MM.1S (cell line): ENCODE results near the gene TMTC1.

Source experiments
- DNase-seq: peaks from one replicate; pipeline ENCODE4 v3.0.0-alpha.2; 2015
- H2AFZ ChIP-seq: fragments of 300-600 bp; sonication (generic); 2 replicates; pipeline ENCODE4 v1.6.0; 2016; ENCODE audit warnings: antibody characterized with exemption, low read length
- H3F3A ChIP-seq: fragments of 300-600 bp; sonication (generic); 2 replicates; pipeline ENCODE4 v1.6.1; 2016; ENCODE audit warnings: mild to moderate bottlenecking, antibody characterized with exemption, low read length, moderate library complexity, mixed read lengths; ENCODE audit not compliant: insufficient read depth
- H3K27ac ChIP-seq: fragments of 300-600 bp; sonication (generic); 2 replicates; pipeline ENCODE4 v1.5.1; 2016; ENCODE audit warnings: mild to moderate bottlenecking, low read length
- H3K27me3 ChIP-seq: fragments of 300-600 bp; sonication (generic); replicated peaks from 2 replicates; pipeline ENCODE4 v1.6.0; 2016; ENCODE audit warnings: low read length; ENCODE audit not compliant: insufficient read depth
- H3K36me3 ChIP-seq: fragments of 300-600 bp; sonication (generic); replicated peaks from 2 replicates; pipeline ENCODE4 v1.6.1; 2016; ENCODE audit warnings: mild to moderate bottlenecking, low read length, mixed read lengths; ENCODE audit not compliant: insufficient read depth
- H3K4me1 ChIP-seq: fragments of 300-600 bp; sonication (generic); 2 replicates; pipeline ENCODE4 v1.6.1; 2016; ENCODE audit warnings: low read length, mixed read lengths
- H3K4me2 ChIP-seq: fragments of 300-600 bp; sonication (generic); 2 replicates; pipeline ENCODE4 v1.6.0; 2016; ENCODE audit warnings: low read depth, low read length
- H3K4me3 ChIP-seq: fragments of 300-600 bp; sonication (generic); 2 replicates; pipeline ENCODE4 v1.5.1; 2016; ENCODE audit warnings: low read length, mixed read lengths
- H3K79me2 ChIP-seq: fragments of 300-600 bp; sonication (generic); 2 replicates; pipeline ENCODE4 v1.6.1; 2016; ENCODE audit warnings: mixed run types, low read length, mixed read lengths
- H3K9ac ChIP-seq: fragments of 300-600 bp; sonication (generic); 2 replicates; pipeline ENCODE4 v1.6.1; 2016; ENCODE audit warnings: low read length, mixed read lengths
- H3K9me2 ChIP-seq: fragments of 300-600 bp; sonication (generic); replicated peaks from 2 replicates; pipeline ENCODE4 v1.6.1; 2016; ENCODE audit warnings: mild to moderate bottlenecking, low read length, mixed read lengths; ENCODE audit not compliant: insufficient read depth
- H3K9me3 ChIP-seq: fragments of 300-600 bp; sonication (generic); replicated peaks from 2 replicates; pipeline ENCODE4 v1.6.1; 2016; ENCODE audit warnings: mild to moderate bottlenecking, low read length, mixed read lengths; ENCODE audit not compliant: insufficient read depth
- H4K20me1 ChIP-seq: fragments of 300-600 bp; sonication (generic); 2 replicates; pipeline ENCODE4 v1.6.1; 2016; ENCODE audit warnings: mild to moderate bottlenecking, low read length, moderate library complexity, mixed read lengths; ENCODE audit not compliant: insufficient read depth
- CTCF ChIP-seq: fragments of 300-600 bp; sonication (generic); IDR thresholded peaks from 2 replicates; pipeline ENCODE4 v1.5.1; 2016; ENCODE audit warnings: antibody characterized with exemption, low read length, mixed read lengths
- EZH2 ChIP-seq: fragments of 300-600 bp; sonication (generic); optimal IDR thresholded peaks from 2 replicates; pipeline ENCODE3; 2017; ENCODE audit warnings: low read depth, mild to moderate bottlenecking, antibody characterized with exemption, low read length, mixed read lengths
- EZH2phosphoT487 ChIP-seq: fragments of 300-600 bp; sonication (generic); IDR thresholded peaks from 2 replicates; pipeline ENCODE4 v1.6.1; 2018; ENCODE audit warnings: antibody characterized with exemption, low read length

TMTC1 gene

GRCh38 chr12:29769162-29769858 is 14.4 kb downstream of the TMTC1 start:
- Histone ChIP-seq H3K9ac (no peak overlapping the region), H3K9me3 (no peaks in the 10 kb centered on the region), H4K20me1 (no peaks in the 10 kb centered on the region), H3K27me3 (no peaks in the 10 kb centered on the region), H3K4me2 (no peak overlapping the region), H2AFZ (no peak overlapping the region), H3K79me2 (peaks cover 38% of the 10 kb centered on the region), H3K4me1 (no peaks in the 10 kb centered on the region), H3K27ac (no peak overlapping the region), H3K4me3 (no peak overlapping the region), H3K36me3 (no peaks in the 10 kb centered on the region; the same call in 1 of the 2 replicates), H3F3A (no peaks in the 10 kb centered on the region), H3K9me2 (no peaks in the 10 kb centered on the region)
- no peak for DNase-seq
- TF ChIP-seq CTCF (no peak), EZH2 (no peak), EZH2phosphoT487 (no peak)

- Histone ChIP-seq H3F3A (no peaks in the 10 kb centered on the region), H3K27me3 (no peaks in the 10 kb centered on the region), H2AFZ (no peak overlapping the region), H3K9ac (no peak overlapping the region), H3K9me2 (no peaks in the 10 kb centered on the region), H3K27ac (no peak overlapping the region), H3K9me3 (no peaks in the 10 kb centered on the region), H4K20me1 (no peaks in the 10 kb centered on the region), H3K36me3 (no peaks in the 10 kb centered on the region; the same call in 1 of the 2 replicates), H3K4me3 (no peak overlapping the region), H3K4me1 (no peaks in the 10 kb centered on the region), H3K79me2 (peaks cover 30% of the 10 kb centered on the region), H3K4me2 (no peak overlapping the region)
- DNase-seq = no peak
- TF ChIP-seq EZH2 (no peak), CTCF (no peak), EZH2phosphoT487 (no peak)
Observed at GRCh38 chr12:29768372-29768771, 15.4 kb downstream of the TMTC1 start.

GRCh38 chr12:29763301-29763683 is 20.4 kb downstream of the TMTC1 start:
- Histone ChIP-seq H2AFZ (no peak overlapping the region), H3K4me3 (no peak overlapping the region), H4K20me1 (no peaks in the 10 kb centered on the region), H3K9me2 (no peaks in the 10 kb centered on the region; the same call in 1 of the 2 replicates), H3K27me3 (no peaks in the 10 kb centered on the region), H3K4me1 (no peaks in the 10 kb centered on the region), H3K27ac (no peak overlapping the region), H3F3A (no peaks in the 10 kb centered on the region), H3K4me2 (no peak overlapping the region), H3K36me3 (no peaks in the 10 kb centered on the region; the same call in 1 of the 2 replicates), H3K9me3 (no peaks in the 10 kb centered on the region), H3K79me2 (no peaks in the 10 kb centered on the region), H3K9ac (no peak overlapping the region)
- TF ChIP-seq CTCF (no peak), EZH2 (no peak), EZH2phosphoT487 (no peak)
- DNase-seq = no peak
